Left ventricle myocardium inferior (tissue), 1 donor: Measurements from ENCODE around the gene TIMP2. TPM values are rescaled to one million over a fixed set of nuclear protein-coding genes. Genes with fewer than 3 reads are reported as not detected.
A peak's percentile ranks its signal among the peaks of the same experiment; 100 is the strongest.
"Not testable (repeated sequence)": the region's sequence is repeated elsewhere in the genome, so short reads cannot be mapped to it uniquely, and the experiment has no call there.

Experiments
- DNase-seq: peaks from one replicate; pipeline ENCODE4 v3.0.0-alpha.2; 2020
- H3K27ac ChIP-seq: fragments of 200-600 bp; replicated peaks from 2 replicates; pipeline ENCODE4 v1.8.0; 2021
- H3K27me3 ChIP-seq: fragments of 200-600 bp; 2 replicates; pipeline ENCODE4 v1.8.0; 2021; ENCODE audit warnings: low read depth
- H3K36me3 ChIP-seq: fragments of 200-600 bp; 2 replicates; pipeline ENCODE4 v1.8.0; 2021
- H3K4me1 ChIP-seq: fragments of 200-600 bp; 2 replicates; pipeline ENCODE4 v1.8.0; 2021
- H3K4me3 ChIP-seq: fragments of 200-600 bp; 2 replicates; pipeline ENCODE4 v1.8.0; 2021; ENCODE audit warnings: mild to moderate bottlenecking, moderate library complexity
- H3K9me3 ChIP-seq: fragments of 200-600 bp; replicated peaks from 2 replicates; pipeline ENCODE4 v1.8.0; 2021
- intact Hi-C: fragments of 100-400 bp; cut with micrococcal nuclease; formaldehyde crosslinking; loops from one replicate; pipeline ENCODE4 v1.11.0; 2022
- total RNA-seq: library from RNA; stranded (reverse); fragmentation: NEBNext Ultra II Directional; extraction: Animal tissue kit (Norgen Biotek cat#: 25700); gene quantifications from one replicate; pipeline ENCODE4 v1.2.1, GENCODE V29; 2021
- TF ChIP-seq, protein P1 (sequence below): fragments of 200-600 bp; IDR thresholded peaks from 2 replicates; pipeline ENCODE4 v1.8.0; 2021; ENCODE audit warnings: antibody characterized with exemption, mild to moderate bottlenecking, borderline replicate concordance
- donor health status: DM: no; HTN: yes; CAD: no; lungs with severe emphysema.

The TIMP2 gene
- total RNA-seq, 1 donor from 2014 or later: 91.8 TPM

DNA sequence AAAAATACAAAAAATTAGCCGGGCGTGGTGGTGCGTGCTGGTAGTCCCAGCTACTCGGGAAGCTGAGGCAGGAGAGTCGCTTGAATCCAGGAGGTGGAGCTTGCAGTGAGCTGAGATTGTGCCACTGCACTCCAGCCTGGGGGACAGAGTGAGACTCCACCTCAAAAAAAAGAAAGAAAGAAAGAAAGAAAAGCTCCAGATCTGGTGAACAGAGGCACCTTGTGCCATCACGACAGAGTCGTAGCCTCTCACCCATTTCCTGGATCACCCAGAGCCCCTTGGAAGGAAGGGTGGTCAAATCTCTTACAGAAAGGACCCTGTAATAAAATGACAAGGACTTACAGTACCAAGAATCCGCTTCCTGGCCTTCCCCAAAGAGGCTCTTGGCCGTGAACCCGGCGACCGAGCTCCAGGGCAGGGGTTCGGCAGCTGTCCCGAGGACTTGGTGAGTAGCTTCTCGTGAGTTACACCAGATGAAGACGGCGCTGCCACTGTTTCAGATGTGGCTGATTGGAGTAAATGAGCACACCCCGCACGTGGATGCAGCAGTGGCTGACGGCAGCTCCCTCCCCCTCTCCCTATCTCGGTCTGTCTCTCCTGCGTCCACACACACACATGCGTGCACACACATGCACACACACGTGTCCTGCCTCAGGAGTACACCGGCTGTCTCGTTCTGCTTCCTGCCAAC is 41.1 kb upstream of the TIMP2 start:
- Histone ChIP-seq H3K36me3 (peaks cover 18% of the 10 kb centered on the region), H3K27ac (no peak overlapping the region), H3K4me3 (no peak overlapping the region), H3K27me3 (no peaks in the 10 kb centered on the region), H3K9me3 (no peaks in the 10 kb centered on the region), H3K4me1 (peaks cover 17% of the 10 kb centered on the region)
- TF ChIP-seq, protein P1, sequence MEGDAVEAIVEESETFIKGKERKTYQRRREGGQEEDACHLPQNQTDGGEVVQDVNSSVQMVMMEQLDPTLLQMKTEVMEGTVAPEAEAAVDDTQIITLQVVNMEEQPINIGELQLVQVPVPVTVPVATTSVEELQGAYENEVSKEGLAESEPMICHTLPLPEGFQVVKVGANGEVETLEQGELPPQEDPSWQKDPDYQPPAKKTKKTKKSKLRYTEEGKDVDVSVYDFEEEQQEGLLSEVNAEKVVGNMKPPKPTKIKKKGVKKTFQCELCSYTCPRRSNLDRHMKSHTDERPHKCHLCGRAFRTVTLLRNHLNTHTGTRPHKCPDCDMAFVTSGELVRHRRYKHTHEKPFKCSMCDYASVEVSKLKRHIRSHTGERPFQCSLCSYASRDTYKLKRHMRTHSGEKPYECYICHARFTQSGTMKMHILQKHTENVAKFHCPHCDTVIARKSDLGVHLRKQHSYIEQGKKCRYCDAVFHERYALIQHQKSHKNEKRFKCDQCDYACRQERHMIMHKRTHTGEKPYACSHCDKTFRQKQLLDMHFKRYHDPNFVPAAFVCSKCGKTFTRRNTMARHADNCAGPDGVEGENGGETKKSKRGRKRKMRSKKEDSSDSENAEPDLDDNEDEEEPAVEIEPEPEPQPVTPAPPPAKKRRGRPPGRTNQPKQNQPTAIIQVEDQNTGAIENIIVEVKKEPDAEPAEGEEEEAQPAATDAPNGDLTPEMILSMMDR: no peak
- intact Hi-C loops: no loop called here
- no peak for DNase-seq

DNA sequence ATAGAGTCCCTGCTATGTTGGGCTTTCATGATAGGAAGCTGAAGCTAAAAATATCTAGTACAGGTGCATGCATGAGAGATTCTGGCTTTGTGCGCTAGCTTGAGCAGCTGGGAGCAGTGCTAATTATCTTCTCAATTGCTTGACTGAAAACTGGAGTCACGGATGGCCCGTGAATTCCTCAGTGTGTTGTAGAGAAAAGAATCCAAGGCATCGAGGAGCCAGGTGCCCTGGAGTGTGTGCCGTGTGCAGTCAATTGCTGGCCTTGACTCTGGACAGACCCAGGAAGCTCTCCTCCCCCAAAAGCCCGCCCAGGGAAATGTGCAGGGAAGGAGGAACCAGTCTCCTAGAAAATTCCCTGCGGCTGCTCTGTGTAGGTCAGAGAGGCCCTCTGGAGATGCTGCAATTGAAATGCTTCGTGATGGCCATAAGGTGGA is 40.3 kb upstream of the TIMP2 start:
- intact Hi-C loops: no loop called here
- TF ChIP-seq, protein P1: no peak

DNA sequence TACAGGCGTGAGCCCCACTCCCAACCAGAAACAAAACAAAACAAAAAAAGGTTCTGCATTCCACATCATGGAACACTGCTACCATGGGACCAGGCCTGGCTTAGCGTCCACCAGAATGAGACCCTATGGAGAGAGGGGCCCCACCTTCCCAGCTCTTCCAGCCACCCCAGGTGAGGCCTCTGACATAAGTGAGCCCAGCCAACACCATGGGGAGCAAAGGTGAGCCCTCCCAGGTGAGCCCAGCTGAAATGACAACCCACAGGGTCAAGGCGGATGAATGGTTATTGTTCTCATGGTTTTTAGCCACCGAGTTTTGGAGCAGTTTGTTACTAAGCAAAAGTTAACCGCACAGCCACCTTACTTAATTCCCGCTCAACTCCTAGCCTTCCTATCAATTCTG is 38.2 kb upstream of the TIMP2 start:
- Histone ChIP-seq H3K27ac (no peak overlapping the region), H3K27me3 (no peaks in the 10 kb centered on the region), H3K9me3 (no peaks in the 10 kb centered on the region), H3K4me3 (no peak overlapping the region), H3K4me1 (peaks cover 11% of the 10 kb centered on the region), H3K36me3 (peaks cover 3% of the 10 kb centered on the region)
- no peak for DNase-seq
- TF ChIP-seq, protein P1: no peak
- intact Hi-C loops: no loop called here

More for the DNA sequence above, 40.3 kb upstream of the TIMP2 start:
- Histone ChIP-seq H3K4me3 (no peak overlapping the region), H3K27ac (no peak overlapping the region), H3K27me3 (no peaks in the 10 kb centered on the region), H3K9me3 (no peaks in the 10 kb centered on the region), H3K4me1 (peaks cover 16% of the 10 kb centered on the region), H3K36me3 (peaks cover 18% of the 10 kb centered on the region)
- DNase-seq: no peak

DNA sequence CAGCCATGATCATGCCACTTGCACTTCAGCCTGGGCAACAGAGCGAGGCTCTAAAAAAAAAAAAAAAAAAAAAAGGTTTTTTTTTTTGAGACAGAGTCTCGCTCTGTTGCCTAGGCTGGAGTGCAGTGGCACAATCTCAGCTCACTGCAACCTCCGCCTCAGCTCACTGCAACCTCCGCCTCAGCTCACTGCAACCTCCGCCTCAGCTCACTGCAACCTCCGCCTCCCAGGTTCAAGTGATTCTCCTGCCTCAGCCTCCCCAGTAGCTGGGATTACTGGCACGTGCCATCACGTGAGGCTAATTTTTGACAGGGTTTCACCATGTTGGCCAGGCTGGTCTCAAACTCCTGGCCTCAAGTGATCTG is 37.8 kb upstream of the TIMP2 start:
- H3K9me3 ChIP-seq, H3K27me3 ChIP-seq, H3K27ac ChIP-seq, H3K4me3 ChIP-seq, DNase-seq, H3K36me3 ChIP-seq, intact Hi-C loops: not testable (repeated sequence)
- peaks cover 11% of the 10 kb centered on the region for H3K4me1 ChIP-seq

DNA sequence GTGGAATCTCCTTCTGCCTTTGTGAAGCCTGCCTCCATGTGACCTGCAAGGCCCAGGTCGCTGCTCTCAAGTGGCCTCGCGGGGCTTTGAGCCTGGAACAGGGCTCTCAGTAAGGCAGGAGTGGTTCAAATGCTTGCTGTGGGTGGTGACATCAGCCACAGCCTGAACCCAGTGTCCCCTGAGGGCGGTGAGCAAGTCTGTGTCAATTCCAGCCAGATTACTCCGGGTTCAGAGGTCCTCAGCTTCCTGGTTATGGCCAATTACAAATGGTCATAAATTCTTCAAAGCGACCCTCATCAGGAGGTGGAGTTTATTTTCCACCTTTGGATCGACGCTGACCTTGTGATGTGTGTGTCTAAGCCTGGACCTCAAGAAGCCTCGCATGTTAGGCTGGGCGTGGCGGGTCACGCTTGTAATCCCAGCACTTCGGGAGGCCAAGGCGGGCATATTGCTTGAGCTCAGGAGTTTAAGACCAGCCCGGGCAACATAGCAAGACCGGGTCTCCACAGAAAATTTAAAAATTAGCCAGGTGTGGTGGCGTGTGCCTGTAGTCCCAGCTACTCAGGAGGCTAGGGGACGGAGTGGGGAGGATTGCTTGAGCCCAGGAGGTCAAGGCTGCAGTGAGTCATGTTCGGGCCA is 37.3 kb upstream of the TIMP2 start:
- no peak overlapping the region for H3K4me3 ChIP-seq
- DNase-seq: no peak
- no peaks in the 10 kb centered on the region for H3K27me3 ChIP-seq
- H3K36me3 ChIP-seq: no peaks in the 10 kb centered on the region
- H3K9me3 ChIP-seq: no peaks in the 10 kb centered on the region
- intact Hi-C loops: no loop called here
- peaks cover 11% of the 10 kb centered on the region for H3K4me1 ChIP-seq
- no peak overlapping the region for H3K27ac ChIP-seq
- TF ChIP-seq, protein P1: no peak

GRCh38 chr17:78961571-78961970 is 36.4 kb upstream of the TIMP2 start:
- TF ChIP-seq, protein P1: no peak
- H3K4me1 ChIP-seq: peaks cover 11% of the 10 kb centered on the region

More at GRCh38 chr17:78961571-78961970, 36.4 kb upstream of the TIMP2 start:
- Histone ChIP-seq H3K9me3 (no peaks in the 10 kb centered on the region), H3K27ac (peak overlapping the region; percentile 70), H3K27me3 (no peaks in the 10 kb centered on the region), H3K4me3 (no peak overlapping the region), H3K36me3 (no peaks in the 10 kb centered on the region)
- intact Hi-C loops: no loop called here
- DNase-seq: no peak
